Measurements from ENCODE around the gene KANK2. TPM values are rescaled to one million over a fixed set of nuclear protein-coding genes. Genes with fewer than 3 reads are reported as not detected.

KANK2 gene
- total and polyA plus RNA-seq, 8 donors: 179 to 286 (median 254) TPM

DNA sequence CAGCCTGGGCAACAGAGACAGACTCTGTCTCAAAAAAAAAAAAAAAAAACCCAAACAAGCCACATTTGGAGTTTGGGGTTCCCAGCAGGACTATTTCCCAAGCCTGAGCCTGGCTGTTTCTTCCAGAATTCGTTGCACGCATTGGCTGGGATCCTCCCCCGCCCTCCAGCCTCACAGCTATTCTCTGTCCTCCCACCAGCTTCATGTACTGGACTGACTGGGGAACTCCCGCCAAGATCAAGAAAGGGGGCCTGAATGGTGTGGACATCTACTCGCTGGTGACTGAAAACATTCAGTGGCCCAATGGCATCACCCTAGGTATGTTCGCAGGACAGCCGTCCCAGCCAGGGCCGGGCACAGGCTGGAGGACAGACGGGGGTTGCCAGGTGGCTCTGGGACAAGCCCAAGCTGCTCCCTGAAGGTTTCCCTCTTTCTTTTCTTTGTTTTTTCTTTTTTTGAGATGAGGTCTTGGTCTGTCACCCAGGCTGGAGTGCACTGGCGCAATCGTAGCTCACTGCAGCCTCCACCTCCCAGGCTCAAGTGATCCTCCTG is 81.4 kb downstream of the KANK2 start:
- no peak for DNase-seq
- H3K27ac ChIP-seq: no peak overlapping the region
- H3K4me1 ChIP-seq: no peaks in the 10 kb centered on the region
- intact Hi-C loops (cut with DNase I): no loop called here
- H3K27me3 ChIP-seq: no peaks in the 10 kb centered on the region
- no peaks in the 10 kb centered on the region for H3K9me3 ChIP-seq
- H3K36me3 ChIP-seq: peaks cover 4 to 100% of the 10 kb centered on the region in 2 donors
- no peak for TF ChIP-seq CTCF (IDR thresholded peaks at IDR 0.05)
- H3K4me3 ChIP-seq: no peak overlapping the region
- no peak for ATAC-seq

DNA sequence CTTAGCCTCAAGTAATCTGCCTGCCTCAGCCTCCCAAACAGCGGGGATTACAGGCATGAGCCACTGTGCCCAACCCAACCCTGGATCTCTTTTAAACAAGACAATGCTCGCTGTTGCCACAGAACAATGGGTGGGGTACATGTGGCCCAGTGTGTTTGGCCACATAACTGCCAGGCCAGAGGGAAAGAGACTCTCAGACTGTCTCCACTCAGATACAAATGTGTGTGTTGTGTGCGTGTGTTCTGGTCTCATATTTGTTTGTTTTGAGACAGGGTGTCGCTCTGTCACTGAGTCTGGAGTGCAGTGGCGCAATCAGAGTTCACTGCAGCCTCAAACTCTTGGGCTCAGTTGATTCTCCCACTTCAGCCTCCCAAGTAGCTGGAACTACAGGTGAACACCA is 82.3 kb downstream of the KANK2 start:
- H3K4me3 ChIP-seq: no peak overlapping the region
- no peaks in the 10 kb centered on the region for H3K27me3 ChIP-seq
- no peaks in the 10 kb centered on the region for H3K4me1 ChIP-seq
- no peak for TF ChIP-seq CTCF (IDR thresholded peaks at IDR 0.05)
- H3K27ac ChIP-seq: no peak overlapping the region
- intact Hi-C loops (cut with DNase I): no loop called here
- H3K9me3 ChIP-seq: no peaks in the 10 kb centered on the region
- ATAC-seq (peak; percentile 2), DNase-seq (no peak)
- peaks cover 4 to 100% of the 10 kb centered on the region in 2 donors for H3K36me3 ChIP-seq

Other genes starting within 250 kb of the KANK2 start
- gene SMARCA4, start 236.5 kb downstream of the KANK2 start, total RNA-seq: 100 to 1,000 TPM in 1 of 2 donors, 10 to 100 TPM in 1; 98.3 to 101 TPM
- gene SMARCA4, start 236.5 kb downstream of the KANK2 start, polyA plus RNA-seq (ENCODE audit: insufficient read length in 6 of 6): 100 to 1,000 TPM; 144 to 168 (median 161) TPM
- 100 to 1,000 TPM; 212 to 310 TPM for gene LDLR, start 108.1 kb downstream of the KANK2 start, total RNA-seq
- gene LDLR, start 108.1 kb downstream of the KANK2 start, polyA plus RNA-seq (ENCODE audit: insufficient read length in 6 of 6): 10 to 100 TPM; 10.4 to 43.8 (median 28.7) TPM
- gene SPC24, start 41.8 kb downstream of the KANK2 start, total RNA-seq: 10 to 100 TPM in 1 of 2 donors, 1 to 10 TPM in 1; 5.4 to 12.1 TPM
- gene SPC24, start 41.8 kb downstream of the KANK2 start, polyA plus RNA-seq (ENCODE audit: insufficient read length in 6 of 6): 10 to 100 TPM; 14.5 to 40.2 (median 24.6) TPM
- gene ANGPTL8, start 42.1 kb upstream of the KANK2 start, total RNA-seq: not detected
- 1 to 10 TPM in 4 of 6 donors, under 1 TPM in 2; 0.49 to 1.3 (median 1.0) TPM for gene ANGPTL8, start 42.1 kb upstream of the KANK2 start, polyA plus RNA-seq (ENCODE audit: insufficient read length in 6 of 6)
- 10 to 100 TPM; 65.6 to 97.9 TPM for gene DOCK6, start 65.0 kb upstream of the KANK2 start, total RNA-seq
- gene DOCK6, start 65.0 kb upstream of the KANK2 start, polyA plus RNA-seq (ENCODE audit: insufficient read length in 6 of 6): 100 to 1,000 TPM in 1 of 6 donors, 10 to 100 TPM in 5; 68.4 to 111 (median 79.1) TPM
- not detected for gene TSPAN16, start 98.6 kb upstream of the KANK2 start, total RNA-seq
- gene TSPAN16, start 98.6 kb upstream of the KANK2 start, polyA plus RNA-seq (ENCODE audit: insufficient read length in 6 of 6): under 1 TPM in 1 of 6 donors, not detected in 5; 0.26 TPM
- gene RAB3D, start 142.1 kb upstream of the KANK2 start, total RNA-seq: 10 to 100 TPM; 65.4 to 71.6 TPM
- gene RAB3D, start 142.1 kb upstream of the KANK2 start, polyA plus RNA-seq (ENCODE audit: insufficient read length in 6 of 6): 10 to 100 TPM; 16.3 to 19.7 (median 18.5) TPM
- gene TMEM205, start 148.7 kb upstream of the KANK2 start, total RNA-seq: 10 to 100 TPM; 71.4 to 88.0 TPM
- gene TMEM205, start 148.7 kb upstream of the KANK2 start, polyA plus RNA-seq (ENCODE audit: insufficient read length in 6 of 6): 10 to 100 TPM; 77.0 to 83.4 (median 79.0) TPM
- gene CCDC159, start 149.0 kb upstream of the KANK2 start, total RNA-seq: 10 to 100 TPM; 29.9 to 32.8 TPM
- 10 to 100 TPM; 38.1 to 56.4 (median 48.3) TPM for gene CCDC159, start 149.0 kb upstream of the KANK2 start, polyA plus RNA-seq (ENCODE audit: insufficient read length in 6 of 6)
- gene PLPPR2, start 157.9 kb upstream of the KANK2 start, total RNA-seq: 10 to 100 TPM; 31.0 to 36.3 TPM
- gene PLPPR2, start 157.9 kb upstream of the KANK2 start, polyA plus RNA-seq (ENCODE audit: insufficient read length in 6 of 6): 10 to 100 TPM; 19.5 to 32.2 (median 23.7) TPM
- gene SWSAP1, start 177.1 kb upstream of the KANK2 start, total RNA-seq: 1 to 10 TPM; 3.1 to 3.2 TPM
- gene SWSAP1, start 177.1 kb upstream of the KANK2 start, polyA plus RNA-seq (ENCODE audit: insufficient read length in 6 of 6): 1 to 10 TPM; 1.8 to 3.0 (median 2.7) TPM
- gene EPOR, start 186.8 kb upstream of the KANK2 start, total RNA-seq: 10 to 100 TPM in 1 of 2 donors, 1 to 10 TPM in 1; 9.6 to 18.0 TPM
- gene EPOR, start 186.8 kb upstream of the KANK2 start, polyA plus RNA-seq (ENCODE audit: insufficient read length in 6 of 6): 10 to 100 TPM; 23.6 to 32.3 (median 30.3) TPM
- 10 to 100 TPM; 35.7 to 68.2 TPM for gene RGL3, start 221.8 kb upstream of the KANK2 start, total RNA-seq
- 10 to 100 TPM; 32.9 to 62.8 (median 56.6) TPM for gene RGL3, start 221.8 kb upstream of the KANK2 start, polyA plus RNA-seq (ENCODE audit: insufficient read length in 6 of 6)
- gene ODAD3, start 237.6 kb upstream of the KANK2 start, total RNA-seq: 1 to 10 TPM in 1 of 2 donors, under 1 TPM in 1; 0.55 to 2.1 TPM
- 1 to 10 TPM in 5 of 6 donors, under 1 TPM in 1; 0.84 to 2.6 (median 1.9) TPM for gene ODAD3, start 237.6 kb upstream of the KANK2 start, polyA plus RNA-seq (ENCODE audit: insufficient read length in 6 of 6)
- gene PRKCSH, start 238.1 kb upstream of the KANK2 start, total RNA-seq: 100 to 1,000 TPM; 286 to 303 TPM
- gene PRKCSH, start 238.1 kb upstream of the KANK2 start, polyA plus RNA-seq (ENCODE audit: insufficient read length in 6 of 6): 100 to 1,000 TPM; 273 to 338 (median 306) TPM